Stimulated activated CD4-positive, alpha-beta T cell treated with anti-CD3 and anti-CD28 coated beads, Interleukin-15, amount 100 ng/mL, for 24 hours (primary cell): ENCODE measurements around the gene CFAP97D2.

Experiments
- DNase-seq: peaks from one replicate; pipeline ENCODE4 v3.0.0-alpha.2; 2020

CFAP97D2 gene

GRCh38 chr13:114200399-114200911, 21.4 kb downstream of the CFAP97D2 start:
- no peak for DNase-seq

GRCh38 chr13:114202581-114202980, 23.5 kb downstream of the CFAP97D2 start:
- DNase-seq: no peak

- peak; percentile 54 for DNase-seq
These were observed 24.5 kb downstream of the CFAP97D2 start for GRCh38 chr13:114203536-114203935.

- DNase-seq: no peak
These were observed 25.8 kb downstream of the CFAP97D2 start for GRCh38 chr13:114204894-114205293.

- DNase-seq: no peak
These were observed 29.1 kb downstream of the CFAP97D2 start for GRCh38 chr13:114208134-114208533.

- no peak for DNase-seq
These were observed 32.5 kb downstream of the CFAP97D2 start for GRCh38 chr13:114211446-114212157.

- DNase-seq: no peak
These were observed 33.1 kb downstream of the CFAP97D2 start for GRCh38 chr13:114212158-114212495.

GRCh38 chr13:114213980-114214379, 34.9 kb downstream of the CFAP97D2 start:
- no peak for DNase-seq

GRCh38 chr13:114219392-114219791, 40.3 kb downstream of the CFAP97D2 start:
- no peak for DNase-seq

GRCh38 chr13:114222461-114222968, 43.5 kb downstream of the CFAP97D2 start:
- DNase-seq: no peak

- no peak for DNase-seq
These were observed 45.1 kb downstream of the CFAP97D2 start for GRCh38 chr13:114224201-114224600.

- DNase-seq: peak; percentile 19
These were observed 46.6 kb downstream of the CFAP97D2 start for GRCh38 chr13:114225610-114226009.

- DNase-seq: no peak
These were observed 47.0 kb downstream of the CFAP97D2 start for GRCh38 chr13:114226088-114226487.

- peak; percentile 90 for DNase-seq
These were observed 47.8 kb downstream of the CFAP97D2 start for GRCh38 chr13:114226699-114227323.

- DNase-seq: no peak
These were observed 48.5 kb downstream of the CFAP97D2 start for GRCh38 chr13:114227528-114227927.

GRCh38 chr13:114228176-114228575, 49.1 kb downstream of the CFAP97D2 start:
- no peak for DNase-seq

- no peak for DNase-seq
These were observed 50.4 kb downstream of the CFAP97D2 start for GRCh38 chr13:114229506-114229905.

- DNase-seq: no peak
These were observed 51.1 kb downstream of the CFAP97D2 start for GRCh38 chr13:114230117-114230516.

GRCh38 chr13:114230575-114230974, 51.5 kb downstream of the CFAP97D2 start:
- no peak for DNase-seq

- no peak for DNase-seq
These were observed 52.8 kb downstream of the CFAP97D2 start for GRCh38 chr13:114231886-114232285.

- no peak for DNase-seq
These were observed 55.2 kb downstream of the CFAP97D2 start for GRCh38 chr13:114234266-114234644.

- peak; percentile 96 for DNase-seq
These were observed 55.8 kb downstream of the CFAP97D2 start, which contains the start of gene CDC16 for GRCh38 chr13:114234645-114235421. TSS of gene CDC16 (plus strand) at chr13:114234897. CDS start at chr13:114235085, 188 bp downstream.

GRCh38 chr13:114235697-114236096, 56.6 kb downstream of the CFAP97D2 start:
- no peak for DNase-seq
